ENCODE results near the gene NKAIN4.

Gene NKAIN4

DNA sequence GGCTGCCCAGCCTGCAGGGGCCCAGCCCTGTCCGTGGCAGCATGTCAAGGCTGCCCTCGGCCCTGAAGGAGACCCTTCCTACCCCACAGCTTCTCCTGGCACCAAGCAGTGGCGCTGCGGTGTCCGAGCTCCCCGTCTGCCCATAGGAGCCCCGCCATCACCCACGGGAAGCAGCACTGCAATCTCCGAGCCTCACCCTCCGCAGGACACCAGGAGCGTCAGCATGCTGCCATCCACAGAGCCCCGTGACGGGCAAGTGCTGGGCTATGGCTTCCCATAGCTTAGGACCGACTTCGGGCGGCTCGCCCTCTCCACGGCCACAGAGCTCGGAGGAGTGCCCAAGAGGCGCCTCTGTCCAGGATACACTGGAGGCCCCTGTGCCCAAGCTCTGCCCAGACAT, 63.4 kb downstream of the NKAIN4 start:
- no peak overlapping the region for H3K27ac ChIP-seq (ENCODE audit: low read depth, low read length)
- H3K4me3 ChIP-seq (ENCODE audit: low read depth, low read length): no peak overlapping the region
- no peaks in the 10 kb centered on the region for H3K4me1 ChIP-seq (ENCODE audit: control insufficient read depth, insufficient read depth, low read length, unreplicated experiment)
- H3K27me3 ChIP-seq (ENCODE audit: insufficient read depth, low read length): no peaks in the 10 kb centered on the region
- no peaks in the 10 kb centered on the region for H3K79me2 ChIP-seq (ENCODE audit: control insufficient read depth, insufficient read depth, low read length, unreplicated experiment)
- H3K36me3 ChIP-seq (ENCODE audit: insufficient read depth, low read length): peaks cover 3% of the 10 kb centered on the region; the same call in 1 of the 2 replicates
- H2AFZ ChIP-seq (ENCODE audit: low read length, unreplicated experiment): no peak overlapping the region

All from ACC112 (cell line).